Pericardium fibroblast (primary cell): Measurements from ENCODE around the gene PIAS2. TPM values are rescaled to one million over a fixed set of nuclear protein-coding genes. Genes with fewer than 3 reads are reported as not detected.

Experiments used
- total RNA-seq: library from RNA; depleted of rRNA; stranded (reverse); fragments of >200 nt; gene quantifications from 2 replicates; pipeline ENCODE4 v1.2.3, GENCODE V29; 2015

PIAS2 gene, protein sequence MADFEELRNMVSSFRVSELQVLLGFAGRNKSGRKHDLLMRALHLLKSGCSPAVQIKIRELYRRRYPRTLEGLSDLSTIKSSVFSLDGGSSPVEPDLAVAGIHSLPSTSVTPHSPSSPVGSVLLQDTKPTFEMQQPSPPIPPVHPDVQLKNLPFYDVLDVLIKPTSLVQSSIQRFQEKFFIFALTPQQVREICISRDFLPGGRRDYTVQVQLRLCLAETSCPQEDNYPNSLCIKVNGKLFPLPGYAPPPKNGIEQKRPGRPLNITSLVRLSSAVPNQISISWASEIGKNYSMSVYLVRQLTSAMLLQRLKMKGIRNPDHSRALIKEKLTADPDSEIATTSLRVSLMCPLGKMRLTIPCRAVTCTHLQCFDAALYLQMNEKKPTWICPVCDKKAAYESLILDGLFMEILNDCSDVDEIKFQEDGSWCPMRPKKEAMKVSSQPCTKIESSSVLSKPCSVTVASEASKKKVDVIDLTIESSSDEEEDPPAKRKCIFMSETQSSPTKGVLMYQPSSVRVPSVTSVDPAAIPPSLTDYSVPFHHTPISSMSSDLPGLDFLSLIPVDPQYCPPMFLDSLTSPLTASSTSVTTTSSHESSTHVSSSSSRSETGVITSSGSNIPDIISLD
- 10.0 and 12.9 TPM in 2 replicates for total RNA-seq

DNA sequence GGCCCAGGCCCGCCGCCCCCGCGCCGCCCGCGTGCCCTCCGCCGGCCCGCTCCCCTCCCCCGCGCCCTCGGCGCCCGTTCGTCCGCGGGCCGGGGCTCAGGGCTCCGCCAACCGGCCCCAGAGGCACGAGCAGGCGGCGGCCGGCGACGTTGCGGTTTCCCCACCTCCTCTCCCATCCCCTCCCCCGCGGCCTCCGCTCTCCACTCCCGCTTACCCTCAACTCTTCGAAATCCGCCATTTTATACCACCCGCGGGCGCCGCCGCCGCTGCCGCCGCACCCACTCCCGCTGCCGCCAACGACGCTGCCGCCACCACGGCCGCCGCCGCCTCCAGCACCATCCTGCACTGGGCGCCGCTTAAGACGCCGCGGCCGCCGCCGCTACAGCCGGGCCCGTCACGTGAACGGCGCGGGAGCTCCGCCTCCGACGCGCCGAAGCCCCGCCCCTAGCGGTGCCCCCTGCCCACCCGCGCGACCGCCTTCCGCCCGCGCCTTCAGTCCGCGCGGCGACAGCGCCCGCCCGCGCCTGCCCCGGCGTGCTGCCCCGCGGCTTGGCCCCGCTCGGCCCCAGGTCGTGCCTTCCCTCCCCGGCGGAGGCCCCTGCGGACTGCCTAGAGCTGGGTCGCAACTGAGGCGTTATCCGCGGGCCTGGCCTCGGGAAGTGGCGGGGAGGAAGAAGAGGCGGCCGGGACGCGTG, at the start of gene PIAS2, which contains the start of gene KATNAL2:
Gene PIAS2 (minus strand): TSS at position 400 of the 695 bp plus-strand sequence. CDS start 162 bp downstream, at position 238.
Gene KATNAL2 (plus strand): TSS at position 495 of the 695 bp plus-strand sequence. CDS start 29,271 bp downstream, outside the sequence.

DNA sequence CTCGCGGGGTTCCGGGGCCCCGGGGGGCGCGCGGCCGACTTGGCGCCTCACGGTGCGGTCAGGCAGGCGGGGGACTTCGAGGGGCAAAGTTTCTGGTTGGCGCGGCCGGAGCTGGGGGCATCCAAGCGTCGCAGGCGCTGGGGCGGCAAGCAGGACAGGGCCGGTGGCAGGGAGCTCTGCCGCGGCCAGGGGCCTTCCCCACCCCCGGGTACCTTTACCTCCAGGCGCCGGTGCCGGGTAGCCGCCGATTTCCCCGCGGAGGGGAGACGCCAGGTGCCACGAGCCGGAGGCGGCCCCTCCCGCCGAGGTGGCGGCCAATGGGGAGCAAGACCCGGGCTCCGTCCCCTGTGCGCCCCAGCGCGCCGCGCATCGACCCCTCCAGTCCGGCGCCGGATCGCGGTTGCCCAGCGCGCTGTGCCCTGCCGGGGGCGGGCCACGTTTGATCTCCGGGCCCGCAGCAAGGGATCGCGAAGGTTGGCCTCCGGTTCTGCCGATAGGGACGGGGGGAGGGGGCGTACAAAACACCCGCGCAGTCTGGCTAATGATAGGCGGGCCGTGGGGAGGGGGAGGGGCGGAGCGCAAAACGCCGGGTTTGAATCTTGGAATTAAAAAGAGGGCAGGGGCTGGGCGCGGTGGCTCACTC, 160.6 kb downstream of the PIAS2 start, which contains the start of gene ST8SIA5:
Gene ST8SIA5 (minus strand): TSS at position 495 of the 643 bp plus-strand sequence. CDS start 545 bp downstream, outside the sequence.

Other genes with a start within 250 kb of the PIAS2 start
- gene ST8SIA5, start 160.5 kb downstream of the PIAS2 start, total RNA-seq = 0.09 TPM in 1 of 2 replicates, not detected in the other
- gene KATNAL2, start 95 bp upstream of the PIAS2 start, total RNA-seq = 2.2 and 10.8 TPM in 2 replicates
- not detected in 2 replicates for gene ELOA2, start 118.1 kb upstream of the PIAS2 start, total RNA-seq
- 11.3 and 14.4 TPM in 2 replicates for gene HDHD2, start 233.0 kb upstream of the PIAS2 start, total RNA-seq